Endodermal cell (in vitro differentiated cells): ENCODE measurements around the gene PRPH. TPM values are rescaled to one million over a fixed set of nuclear protein-coding genes. Genes with fewer than 3 reads are reported as not detected.

Source experiments
- DNase-seq: peaks from one replicate; pipeline ENCODE4 v3.0.0-alpha.2; 2017
- H3K27ac ChIP-seq: 2 replicates; pipeline ENCODE4 v1.5.1; 2013; ENCODE audit warnings: mild to moderate bottlenecking, low read depth, low read length, moderate library complexity
- H3K27me3 ChIP-seq: 2 replicates; pipeline ENCODE4 v1.6.1; 2013; ENCODE audit warnings: mild to moderate bottlenecking, low read length, moderate library complexity; ENCODE audit not compliant: insufficient read depth, control insufficient read depth, poor library complexity, severe bottlenecking
- H3K36me3 ChIP-seq: 2 replicates; pipeline ENCODE4 v1.7.0; 2013; ENCODE audit warnings: mild to moderate bottlenecking, low read length, moderate library complexity; ENCODE audit not compliant: control insufficient read depth, insufficient read depth
- H3K4me1 ChIP-seq: one replicate; pipeline ENCODE4 v1.7.0; 2013; ENCODE audit warnings: low read length; ENCODE audit not compliant: control insufficient read depth, insufficient read depth
- H3K4me3 ChIP-seq: 2 replicates; pipeline ENCODE4 v1.5.1; 2013; ENCODE audit warnings: mild to moderate bottlenecking, low read length, moderate library complexity
- H3K9ac ChIP-seq: 2 replicates; pipeline ENCODE4 v1.6.1; 2013; ENCODE audit warnings: mild to moderate bottlenecking, low read length, moderate library complexity; ENCODE audit not compliant: poor library complexity, severe bottlenecking; ENCODE audit errors: extremely low read depth
- H3K9me3 ChIP-seq: 2 replicates; pipeline ENCODE4 v1.6.1; 2013; ENCODE audit warnings: mild to moderate bottlenecking, low read length, moderate library complexity; ENCODE audit not compliant: control insufficient read depth
- H3K27ac Mint-ChIP-seq: 2 replicates; pipeline ENCODE4 v1.8.0; 2020; ENCODE audit warnings: mixed read lengths
- H3K27me3 Mint-ChIP-seq: 2 replicates; pipeline ENCODE4 v1.8.0; 2021; ENCODE audit warnings: mild to moderate bottlenecking, mixed read lengths; ENCODE audit not compliant: insufficient read depth
- H3K36me3 Mint-ChIP-seq: 2 replicates; pipeline ENCODE4 v1.8.0; 2020; ENCODE audit warnings: low read depth, mixed read lengths
- H3K4me1 Mint-ChIP-seq: 2 replicates; pipeline ENCODE4 v1.8.0; 2020; ENCODE audit warnings: mixed read lengths
- H3K4me3 Mint-ChIP-seq: 2 replicates; pipeline ENCODE4 v1.8.0; 2020; ENCODE audit warnings: mild to moderate bottlenecking, moderate library complexity, mixed read lengths
- H3K9me3 Mint-ChIP-seq: 2 replicates; pipeline ENCODE4 v1.8.0; 2020; ENCODE audit warnings: mild to moderate bottlenecking, mixed read lengths
- WGBS, 2 experiments: methylation state at CpG; one replicate each; pipeline versions ENCODE4 v1.1.5 to v1.1.7; 2013; ENCODE audit warnings: missing lambda C conversion rate in 2 of 2, mixed read lengths in 1 of 2; ENCODE audit not compliant: insufficient coverage in 1 of 2, insufficient read length in 1 of 2; 5-methylcytosine and 5-hydroxymethylcytosine counted together
- total RNA-seq, 2 donors: library from RNA; stranded (reverse); fragmentation: NEBNext Ultra II Directional in 1 of 2; extraction: Animal tissue kit (Norgen Biotek cat#: 25700) in 1 of 2; gene quantifications; 2 replicates in 1 of 2; 3 replicates in 1 of 2; pipeline ENCODE4 v1.2.1, GENCODE V29; 2021
- TF ChIP-seq, protein P1 (sequence below): fragments of 200-600 bp; sonication (generic); conservative IDR thresholded peaks from 2 replicates; pipeline ENCODE4 v1.5.0; 2021; ENCODE audit warnings: antibody characterized with exemption, mild to moderate bottlenecking

Gene PRPH
- total RNA-seq, 2 donors from 2014 or later: 0.42 to 0.51 TPM

DNA sequence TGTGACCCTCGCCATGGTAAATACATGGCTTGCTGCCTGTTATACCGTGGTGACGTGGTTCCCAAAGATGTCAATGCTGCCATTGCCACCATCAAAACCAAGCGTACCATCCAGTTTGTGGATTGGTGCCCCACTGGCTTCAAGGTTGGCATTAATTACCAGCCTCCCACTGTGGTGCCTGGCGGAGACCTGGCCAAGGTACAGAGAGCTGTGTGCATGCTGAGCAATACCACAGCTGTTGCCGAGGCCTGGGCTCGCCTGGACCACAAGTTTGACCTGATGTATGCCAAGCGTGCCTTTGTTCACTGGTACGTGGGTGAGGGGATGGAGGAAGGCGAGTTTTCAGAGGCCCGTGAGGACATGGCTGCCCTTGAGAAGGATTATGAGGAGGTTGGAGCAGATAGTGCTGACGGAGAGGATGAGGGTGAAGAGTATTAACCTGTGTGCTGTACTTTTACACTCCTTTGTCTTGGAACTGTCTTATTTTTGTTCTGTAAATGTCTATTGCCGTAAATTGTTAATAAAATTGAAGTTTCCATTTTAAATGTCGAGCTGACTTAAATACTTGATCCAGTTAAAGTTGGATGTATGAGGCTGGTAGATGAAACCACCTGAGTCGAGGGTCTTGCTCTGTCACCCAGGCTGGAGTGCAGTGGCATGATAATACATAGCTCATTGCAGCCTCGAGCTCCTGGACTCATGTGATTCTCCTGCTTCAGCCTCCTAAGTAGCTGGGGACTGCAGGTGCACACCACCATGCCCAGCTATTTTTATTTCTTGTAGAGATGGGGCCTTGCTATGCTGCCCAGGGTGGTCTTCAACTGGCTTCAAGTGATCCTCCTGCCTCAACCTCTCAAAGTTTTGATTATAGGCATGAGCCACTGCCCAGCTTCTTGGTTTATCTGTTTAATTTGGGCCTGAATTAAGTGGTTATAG, 21.9 kb upstream of the PRPH start:
- Histone ChIP-seq H3K4me3 (no peak overlapping the region), H3K36me3 (peaks cover 60% of the 10 kb centered on the region), H3K27ac (no peak overlapping the region), H3K9ac (no peak overlapping the region), H3K9me3 (no peaks in the 10 kb centered on the region), H3K4me1 (no peaks in the 10 kb centered on the region), H3K27me3 (no peaks in the 10 kb centered on the region)
- H3K27ac Mint-ChIP-seq: no peak overlapping the region
- no peak for DNase-seq
- no peaks in the 10 kb centered on the region for H3K27me3 Mint-ChIP-seq
- H3K9me3 Mint-ChIP-seq: no peaks in the 10 kb centered on the region
- 93 to 96% methylated on average over 4 to 16 of the region's 16 CpGs for WGBS, 2 experiments
- TF ChIP-seq, protein P1, sequence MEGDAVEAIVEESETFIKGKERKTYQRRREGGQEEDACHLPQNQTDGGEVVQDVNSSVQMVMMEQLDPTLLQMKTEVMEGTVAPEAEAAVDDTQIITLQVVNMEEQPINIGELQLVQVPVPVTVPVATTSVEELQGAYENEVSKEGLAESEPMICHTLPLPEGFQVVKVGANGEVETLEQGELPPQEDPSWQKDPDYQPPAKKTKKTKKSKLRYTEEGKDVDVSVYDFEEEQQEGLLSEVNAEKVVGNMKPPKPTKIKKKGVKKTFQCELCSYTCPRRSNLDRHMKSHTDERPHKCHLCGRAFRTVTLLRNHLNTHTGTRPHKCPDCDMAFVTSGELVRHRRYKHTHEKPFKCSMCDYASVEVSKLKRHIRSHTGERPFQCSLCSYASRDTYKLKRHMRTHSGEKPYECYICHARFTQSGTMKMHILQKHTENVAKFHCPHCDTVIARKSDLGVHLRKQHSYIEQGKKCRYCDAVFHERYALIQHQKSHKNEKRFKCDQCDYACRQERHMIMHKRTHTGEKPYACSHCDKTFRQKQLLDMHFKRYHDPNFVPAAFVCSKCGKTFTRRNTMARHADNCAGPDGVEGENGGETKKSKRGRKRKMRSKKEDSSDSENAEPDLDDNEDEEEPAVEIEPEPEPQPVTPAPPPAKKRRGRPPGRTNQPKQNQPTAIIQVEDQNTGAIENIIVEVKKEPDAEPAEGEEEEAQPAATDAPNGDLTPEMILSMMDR: no peak
- H3K4me1 Mint-ChIP-seq: peaks cover 6% of the 10 kb centered on the region
- H3K4me3 Mint-ChIP-seq: no peak overlapping the region
- peaks cover 54% of the 10 kb centered on the region for H3K36me3 Mint-ChIP-seq

DNA sequence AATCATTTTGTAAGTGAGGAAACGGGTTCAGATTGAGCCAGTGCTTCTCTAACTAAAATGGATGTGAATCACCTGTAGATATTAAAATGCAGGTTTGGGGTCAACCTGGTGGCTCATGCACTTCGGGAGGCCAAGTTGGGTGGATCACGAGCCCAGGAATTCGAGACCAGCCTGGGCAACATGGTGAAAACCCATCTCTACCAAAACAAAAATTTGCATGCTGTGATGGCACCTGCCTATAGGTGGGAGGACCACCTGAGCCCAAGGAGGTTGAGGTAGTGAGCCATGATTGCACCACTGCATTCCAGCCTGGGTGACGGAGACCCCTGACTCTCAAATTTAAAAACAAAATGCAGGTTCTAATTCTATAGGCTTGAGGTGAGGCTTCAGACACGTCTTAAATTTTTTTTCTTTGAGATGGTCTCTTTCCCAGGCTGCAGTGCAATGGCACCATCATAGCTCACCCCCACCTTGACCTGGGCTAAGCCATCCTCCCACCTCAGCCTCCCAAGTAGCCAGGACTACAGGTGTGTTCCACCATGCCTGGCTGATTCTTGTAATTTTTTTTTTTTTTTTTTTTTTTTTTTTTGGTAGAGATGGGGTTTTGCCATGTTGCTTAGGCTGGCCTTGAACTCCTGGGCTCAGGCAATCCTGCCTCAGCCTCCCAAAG, 21.1 kb upstream of the PRPH start:
- peaks cover 53% of the 10 kb centered on the region for H3K36me3 ChIP-seq
- H3K4me3 ChIP-seq: no peak overlapping the region
- no peaks in the 10 kb centered on the region for H3K4me1 ChIP-seq
- H3K27me3 ChIP-seq: no peaks in the 10 kb centered on the region
- H3K27me3 Mint-ChIP-seq: no peaks in the 10 kb centered on the region
- DNase-seq: peak; percentile 67
- H3K4me1 Mint-ChIP-seq: peaks cover under 1% of the 10 kb centered on the region
- H3K27ac ChIP-seq: no peak overlapping the region
- WGBS, 2 experiments: 96% methylated on average over 3 to 6 of the region's 6 CpGs
- H3K27ac Mint-ChIP-seq: no peak overlapping the region
- peaks cover 49% of the 10 kb centered on the region for H3K36me3 Mint-ChIP-seq
- H3K9me3 ChIP-seq: no peaks in the 10 kb centered on the region
- TF ChIP-seq, protein P1: no peak
- no peaks in the 10 kb centered on the region for H3K9me3 Mint-ChIP-seq
- H3K4me3 Mint-ChIP-seq: no peak overlapping the region
- H3K9ac ChIP-seq: no peak overlapping the region

DNA sequence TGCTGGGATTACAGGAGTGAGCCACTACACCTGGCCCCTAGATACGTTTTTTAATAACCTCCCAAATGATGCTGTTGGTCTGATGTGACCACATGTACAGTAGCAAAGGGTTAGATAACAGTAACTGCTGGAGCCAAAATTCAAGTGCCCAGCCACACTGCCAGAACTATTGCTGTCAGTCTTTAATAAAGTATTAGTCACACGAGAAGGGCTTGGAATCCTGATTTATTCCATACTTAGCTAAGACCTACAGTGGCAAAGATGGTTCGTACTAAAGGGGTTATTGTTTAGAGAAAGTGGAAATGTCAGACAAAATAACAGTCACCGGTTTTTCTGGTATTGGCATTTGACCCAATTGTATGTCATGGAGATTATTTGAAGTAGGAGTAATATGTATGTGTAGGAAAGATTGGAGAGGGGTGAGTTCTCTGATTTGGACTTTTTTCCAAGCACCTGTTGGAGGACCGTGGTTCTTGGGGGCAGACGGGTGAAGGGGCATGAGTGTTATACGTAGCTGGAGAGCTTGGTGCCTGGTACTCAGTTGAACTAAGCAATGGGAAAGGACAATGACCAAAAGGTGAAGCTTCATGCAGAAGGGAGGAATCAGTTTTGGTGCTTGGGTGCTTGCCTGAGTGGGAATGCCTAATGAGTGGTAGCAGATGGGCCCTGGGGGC, 20.4 kb upstream of the PRPH start:
- H3K27me3 Mint-ChIP-seq: no peaks in the 10 kb centered on the region
- Histone ChIP-seq H3K4me3 (no peak overlapping the region), H3K27me3 (no peaks in the 10 kb centered on the region), H3K36me3 (peaks cover 47% of the 10 kb centered on the region), H3K9me3 (no peaks in the 10 kb centered on the region), H3K27ac (no peak overlapping the region), H3K4me1 (no peaks in the 10 kb centered on the region), H3K9ac (no peak overlapping the region)
- H3K4me3 Mint-ChIP-seq: no peak overlapping the region
- 93 to 94% methylated on average over 5 to 7 of the region's 7 CpGs for WGBS, 2 experiments
- H3K9me3 Mint-ChIP-seq: peaks cover 2% of the 10 kb centered on the region
- H3K27ac Mint-ChIP-seq: no peak overlapping the region
- peaks cover 4% of the 10 kb centered on the region for H3K4me1 Mint-ChIP-seq
- DNase-seq: no peak
- H3K36me3 Mint-ChIP-seq: peaks cover 43% of the 10 kb centered on the region
- TF ChIP-seq, protein P1: no peak
